ENCODE measurements around the gene PC. TPM values are rescaled to one million over a fixed set of nuclear protein-coding genes. Genes with fewer than 3 reads are reported as not detected.
A peak's percentile ranks its signal among the peaks of the same experiment; 100 is the strongest.
"Not testable (repeated sequence)": the region's sequence is repeated elsewhere in the genome, so short reads cannot be mapped to it uniquely, and the experiment has no call there.

PC gene
- polyA plus RNA-seq, 3 donors, result 4.6 to 7.1 (median 6.0) TPM

- Histone ChIP-seq H3K4me1 (ENCODE audit: control insufficient read depth in 1 of 2, insufficient read depth in 2 of 2, low read length in 2 of 2) (no peaks in the 10 kb centered on the region), H3K4me3 (replicated peaks in 1 of 3; ENCODE audit: low read depth in 2 of 3, low read length in 3 of 3) (no peak overlapping the region), H3K9ac (ENCODE audit: insufficient read depth, low read length, poor library complexity, severe bottlenecking) (no peak overlapping the region), H3K27me3 (ENCODE audit: control insufficient read depth in 2 of 2, insufficient read depth in 2 of 2, low read length in 2 of 2) (no peaks in the 10 kb centered on the region), H3K9me3 (replicated peaks in 1 of 2; ENCODE audit: control insufficient read depth in 1 of 2, insufficient read depth in 1 of 2, low read length in 2 of 2) (no peaks in the 10 kb centered on the region), H3K27ac (ENCODE audit: low read depth in 1 of 2, low read length in 2 of 2) (no peak overlapping the region), H2AFZ (ENCODE audit: insufficient read depth, low read depth, low read length, poor library complexity, severe bottlenecking) (peak overlapping the region; percentile 19), H3K4me2 (replicated peaks; ENCODE audit: extremely low read depth, low read length, poor library complexity, severe bottlenecking) (no peak overlapping the region), H4K20me1 (ENCODE audit: insufficient read depth, low read length) (no peaks in the 10 kb centered on the region), H3K79me2 (ENCODE audit: insufficient read depth, low read length) (no peaks in the 10 kb centered on the region), H3K36me3 (replicated peaks in 1 of 2; ENCODE audit: control insufficient read depth in 1 of 2, insufficient read depth in 2 of 2, low read length in 2 of 2) (no peaks in the 10 kb centered on the region)
- intact Hi-C loops (cut with micrococcal nuclease), result no loop called here
- peaks cover 0 to 9% (median 0%) of the 10 kb centered on the region in 7 donors for H3K9me3 Mint-ChIP-seq
- peaks cover 10 to 21% (median 15%) of the 10 kb centered on the region in 3 donors for H3K27me3 Mint-ChIP-seq (ENCODE audit: low read depth in 3 of 3)
- peak overlapping the region in 1 of 2 donors; percentile 37 for H3K4me3 Mint-ChIP-seq
- no peaks in the 10 kb centered on the region for H3K36me3 Mint-ChIP-seq
- H3K4me1 Mint-ChIP-seq, result no peaks in the 10 kb centered on the region
- no peak overlapping the region for H3K27ac Mint-ChIP-seq
- WGBS (ENCODE audit: insufficient coverage), result 90% methylated on average over 2 of the region's 14 CpGs
- TF ChIP-seq, protein P1, sequence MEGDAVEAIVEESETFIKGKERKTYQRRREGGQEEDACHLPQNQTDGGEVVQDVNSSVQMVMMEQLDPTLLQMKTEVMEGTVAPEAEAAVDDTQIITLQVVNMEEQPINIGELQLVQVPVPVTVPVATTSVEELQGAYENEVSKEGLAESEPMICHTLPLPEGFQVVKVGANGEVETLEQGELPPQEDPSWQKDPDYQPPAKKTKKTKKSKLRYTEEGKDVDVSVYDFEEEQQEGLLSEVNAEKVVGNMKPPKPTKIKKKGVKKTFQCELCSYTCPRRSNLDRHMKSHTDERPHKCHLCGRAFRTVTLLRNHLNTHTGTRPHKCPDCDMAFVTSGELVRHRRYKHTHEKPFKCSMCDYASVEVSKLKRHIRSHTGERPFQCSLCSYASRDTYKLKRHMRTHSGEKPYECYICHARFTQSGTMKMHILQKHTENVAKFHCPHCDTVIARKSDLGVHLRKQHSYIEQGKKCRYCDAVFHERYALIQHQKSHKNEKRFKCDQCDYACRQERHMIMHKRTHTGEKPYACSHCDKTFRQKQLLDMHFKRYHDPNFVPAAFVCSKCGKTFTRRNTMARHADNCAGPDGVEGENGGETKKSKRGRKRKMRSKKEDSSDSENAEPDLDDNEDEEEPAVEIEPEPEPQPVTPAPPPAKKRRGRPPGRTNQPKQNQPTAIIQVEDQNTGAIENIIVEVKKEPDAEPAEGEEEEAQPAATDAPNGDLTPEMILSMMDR (IDR thresholded peaks at IDR 0.05), result no peak
- peak in 2 of 3 donors; percentile 11 to 35 for DNase-seq
Measured at GRCh38 chr11:67006029-67006884, 48.1 kb upstream of the PC start.

GRCh38 chr11:67005200-67005599, 47.0 kb upstream of the PC start:
- H3K9me3 Mint-ChIP-seq; H3K9ac ChIP-seq (ENCODE audit: insufficient read depth, low read length, poor library complexity, severe bottlenecking); H3K4me2 ChIP-seq (replicated peaks; ENCODE audit: extremely low read depth, low read length, poor library complexity, severe bottlenecking); H3K4me1 Mint-ChIP-seq; H4K20me1 ChIP-seq (ENCODE audit: insufficient read depth, low read length); H3K79me2 ChIP-seq (ENCODE audit: insufficient read depth, low read length); H3K9me3 ChIP-seq (replicated peaks in 1 of 2; ENCODE audit: control insufficient read depth in 1 of 2, insufficient read depth in 1 of 2, low read length in 2 of 2); DNase-seq; H3K27ac Mint-ChIP-seq; H2AFZ ChIP-seq (ENCODE audit: insufficient read depth, low read depth, low read length, poor library complexity, severe bottlenecking); H3K27me3 ChIP-seq (ENCODE audit: control insufficient read depth in 2 of 2, insufficient read depth in 2 of 2, low read length in 2 of 2); H3K36me3 Mint-ChIP-seq; H3K4me3 Mint-ChIP-seq; H3K36me3 ChIP-seq (replicated peaks in 1 of 2; ENCODE audit: control insufficient read depth in 1 of 2, insufficient read depth in 2 of 2, low read length in 2 of 2); intact Hi-C loops (cut with micrococcal nuclease); H3K4me1 ChIP-seq (ENCODE audit: control insufficient read depth in 1 of 2, insufficient read depth in 2 of 2, low read length in 2 of 2); H3K27ac ChIP-seq (ENCODE audit: low read depth in 1 of 2, low read length in 2 of 2); H3K4me3 ChIP-seq (replicated peaks in 1 of 3; ENCODE audit: low read depth in 2 of 3, low read length in 3 of 3): not testable (repeated sequence)
- WGBS (ENCODE audit: insufficient coverage), result 93% methylated on average over 5 of the region's 8 CpGs
- peaks cover 13 to 24% (median 16%) of the 10 kb centered on the region in 3 donors for H3K27me3 Mint-ChIP-seq (ENCODE audit: low read depth in 3 of 3)
